GM23338 (cell line): ENCODE measurements around the gene MT2A. TPM values are rescaled to one million over a fixed set of nuclear protein-coding genes. Genes with fewer than 3 reads are reported as not detected.

ENCODE experiments used
- ATAC-seq: fragments of 200-7000 bp; cut with Tn5 transposase; 3 replicates; pipeline ENCODE4 v1.9.1; 2020
- DNase-seq: peaks from one replicate; pipeline ENCODE4 v3.0.0-alpha.2; 2015; ENCODE audit warnings: low spot score
- H2AFZ ChIP-seq: fragments of 200-600 bp; sonication (generic); 2 replicates; pipeline ENCODE4 v1.8.0; 2016; ENCODE audit warnings: antibody characterized with exemption, mild to moderate bottlenecking, moderate library complexity
- H3F3A ChIP-seq: fragments of 200-600 bp; sonication (generic); replicated peaks from 2 replicates; pipeline ENCODE4 v1.8.0; 2017; ENCODE audit warnings: antibody characterized with exemption, mixed run types, low read depth
- H3K27ac ChIP-seq: fragments of 200-600 bp; sonication (generic); 2 replicates; pipeline ENCODE4 v1.6.1; 2016; ENCODE audit warnings: low read depth
- H3K27me3 ChIP-seq: fragments of 200-600 bp; sonication (generic); 2 replicates; pipeline ENCODE4 v1.8.0; 2016; ENCODE audit warnings: mild to moderate bottlenecking, mixed run types, moderate library complexity; ENCODE audit not compliant: insufficient read depth
- H3K36me3 ChIP-seq: fragments of 200-600 bp; sonication (generic); 2 replicates; pipeline ENCODE4 v1.8.0; 2016; ENCODE audit warnings: mild to moderate bottlenecking; ENCODE audit not compliant: insufficient read depth
- H3K4me1 ChIP-seq: fragments of 200-600 bp; sonication (generic); 2 replicates; pipeline ENCODE4 v1.8.0; 2016; ENCODE audit warnings: mild to moderate bottlenecking, moderate library complexity; ENCODE audit not compliant: insufficient read depth
- H3K4me2 ChIP-seq: fragments of 200-600 bp; sonication (generic); 2 replicates; pipeline ENCODE4 v1.7.1; 2017; ENCODE audit warnings: mixed run types
- H3K4me3 ChIP-seq: fragments of 200-600 bp; sonication (generic); 2 replicates; pipeline ENCODE4 v1.6.1; 2016; ENCODE audit warnings: mixed run types
- H3K79me2 ChIP-seq: fragments of 200-600 bp; sonication (generic); replicated peaks from 2 replicates; pipeline ENCODE4 v1.8.0; 2017; ENCODE audit warnings: mild to moderate bottlenecking; ENCODE audit not compliant: insufficient read depth
- H3K9me2 ChIP-seq: fragments of 200-600 bp; sonication (generic); 2 replicates; pipeline ENCODE4 v1.8.0; 2017; ENCODE audit not compliant: insufficient read depth
- H4K20me1 ChIP-seq: fragments of 200-600 bp; sonication (generic); replicated peaks from 2 replicates; pipeline ENCODE4 v1.8.0; 2017; ENCODE audit warnings: mild to moderate bottlenecking; ENCODE audit not compliant: insufficient read depth
- H3K27ac Mint-ChIP-seq: 2 replicates; pipeline ENCODE4 v1.8.0; 2020; ENCODE audit warnings: inconsistent platforms, mild to moderate bottlenecking, moderate library complexity, mixed read lengths
- H3K27me3 Mint-ChIP-seq: 3 replicates; pipeline ENCODE4 v1.8.0; 2022; ENCODE audit warnings: low read depth, mild to moderate bottlenecking, moderate library complexity, mixed read lengths, inconsistent platforms; ENCODE audit not compliant: insufficient read depth, poor library complexity
- H3K36me3 Mint-ChIP-seq: 3 replicates; pipeline ENCODE4 v1.8.0; 2021; ENCODE audit warnings: low read depth, mild to moderate bottlenecking, inconsistent platforms, moderate library complexity, mixed read lengths
- H3K4me1 Mint-ChIP-seq: 3 replicates; pipeline ENCODE4 v1.8.0; 2020; ENCODE audit warnings: mild to moderate bottlenecking, inconsistent platforms, mixed read lengths
- H3K4me3 Mint-ChIP-seq: 3 replicates; pipeline ENCODE4 v1.8.0; 2021; ENCODE audit warnings: moderate library complexity, mild to moderate bottlenecking, inconsistent platforms, mixed read lengths
- H3K9me3 Mint-ChIP-seq: 3 replicates; pipeline ENCODE4 v1.8.0; 2020; ENCODE audit warnings: moderate library complexity, mild to moderate bottlenecking, inconsistent platforms, mixed read lengths
- CREB1 ChIP-seq: fragments of 250-450 bp; sonication (Bioruptor Pico); IDR thresholded peaks from 2 replicates; pipeline ENCODE4 v1.5.0; 2020; ENCODE audit warnings: low read depth, mild to moderate bottlenecking, moderate library complexity
- EZH2 ChIP-seq: fragments of 200-600 bp; sonication (generic); IDR thresholded peaks from one replicate; pipeline ENCODE4 v1.8.0; 2017; ENCODE audit warnings: antibody characterized with exemption, mild to moderate bottlenecking, low read depth; ENCODE audit not compliant: unreplicated experiment
- EZH2phosphoT487 ChIP-seq: fragments of 200-600 bp; sonication (generic); IDR thresholded peaks from one replicate; pipeline ENCODE4 v1.8.1; 2018; ENCODE audit warnings: antibody characterized with exemption; ENCODE audit not compliant: unreplicated experiment
- JUNB ChIP-seq: IDR thresholded peaks from one replicate; pipeline ENCODE4 v1.6.1; 2016; ENCODE audit warnings: antibody characterized with exemption; ENCODE audit not compliant: unreplicated experiment
- NANOG ChIP-seq: IDR thresholded peaks from 2 replicates; pipeline ENCODE4 v1.6.1; 2016; ENCODE audit warnings: antibody characterized with exemption, borderline replicate concordance
- POLR2AphosphoS5 ChIP-seq: IDR thresholded peaks from 2 replicates; pipeline ENCODE4 v1.6.1; 2016; ENCODE audit warnings: antibody characterized with exemption, low read depth
- STAT1 ChIP-seq: IDR thresholded peaks from one replicate; pipeline ENCODE4 v1.6.1; 2016; ENCODE audit warnings: antibody characterized with exemption; ENCODE audit not compliant: unreplicated experiment
- ZNF114 ChIP-seq: fragments of 250-450 bp; sonication (Bioruptor Pico); IDR thresholded peaks from 2 replicates; pipeline ENCODE4 v1.5.0; 2020; ENCODE audit warnings: mild to moderate bottlenecking, moderate library complexity
- ZNF331 ChIP-seq: fragments of 250-450 bp; sonication (Bioruptor Pico); IDR thresholded peaks from 2 replicates; pipeline ENCODE4 v1.5.0; 2020; ENCODE audit warnings: low read depth, mild to moderate bottlenecking, moderate library complexity
- polyA plus RNA-seq: library from polyadenylated mRNA; unstranded; fragments of >200 nt; fragmentation: Nextera tagmentation; extraction: Ambion mirVana; gene quantifications from 2 replicates; pipeline ENCODE4 v1.2.1, GENCODE V29; 2016
- total RNA-seq: library from RNA; depleted of rRNA; stranded (reverse); fragments of >200 nt; shearing (Covaris generic); gene quantifications from 2 replicates; pipeline ENCODE4 v1.2.3, GENCODE V29; 2014
- TF ChIP-seq, protein P1 (sequence below): IDR thresholded peaks from one replicate; pipeline ENCODE4 v1.6.1; 2018; ENCODE audit warnings: antibody characterized with exemption; ENCODE audit not compliant: unreplicated experiment
- TF ChIP-seq, protein P2 (sequence below): IDR thresholded peaks from 2 replicates; pipeline ENCODE4 v1.6.1; 2016; ENCODE audit warnings: antibody characterized with exemption
- TF ChIP-seq, protein P3 (sequence below), 2 experiments: fragments of 200-600 bp in 1 of 2; sonication (generic) in 1 of 2; conservative IDR thresholded peaks; 2 replicates each; pipeline versions ENCODE4 v1.5.1 to v1.6.1; 2016 to 2017; ENCODE audit warnings: antibody characterized with exemption in 2 of 2, low read depth in 2 of 2, mild to moderate bottlenecking in 2 of 2, moderate library complexity in 1 of 2

Gene MT2A
- total and polyA plus RNA-seq, 2 experiments from 2014 or later = 13.9 to 243 TPM

GRCh38 chr16:56657555-56658326 is 49.4 kb downstream of the MT2A start, which contains the start of gene MT1F:
Gene MT1F, plus strand, starts transcription at chr16:56657959. Its CDS starts 100 bp downstream, at chr16:56658059.
- Histone ChIP-seq H3K36me3 (no peaks in the 10 kb centered on the region; the same call in 1 of the 2 replicates), H3K27ac (no peak within 1 kb of the TSS), H3K4me1 (peaks cover 19% of the 10 kb centered on the region), H3K4me2 (peak within 1 kb of the TSS; percentile 90), H3F3A (no peaks in the 10 kb centered on the region), H3K27me3 (peaks cover 72% of the 10 kb centered on the region), H3K79me2 (no peaks in the 10 kb centered on the region), H3K4me3 (peak within 1 kb of the TSS; percentile 82), H4K20me1 (no peaks in the 10 kb centered on the region), H3K9me2 (no peaks in the 10 kb centered on the region), H2AFZ (peak within 1 kb of the TSS; percentile 80)
- DNase-seq = peak; percentile 94
- H3K27me3 Mint-ChIP-seq = peaks cover 63% of the 10 kb centered on the region
- H3K36me3 Mint-ChIP-seq = peaks cover 22% of the 10 kb centered on the region; the same call in 2 of the 3 replicates
- H3K4me3 Mint-ChIP-seq = peak within 1 kb of the TSS; percentile 90
- H3K9me3 Mint-ChIP-seq = no peaks in the 10 kb centered on the region
- no peak within 1 kb of the TSS; the same call in 1 of the 2 replicates for H3K27ac Mint-ChIP-seq
- peak; percentile 88 for ATAC-seq
- TF ChIP-seq POLR2AphosphoS5 = peak; percentile 45
- peak; percentile 53 for TF ChIP-seq EZH2
- TF ChIP-seq STAT1 = no peak
- H3K4me1 Mint-ChIP-seq = peaks cover 22% of the 10 kb centered on the region

GRCh38 chr16:56658327-56658875 is 50.0 kb downstream of the MT2A start:
- no peaks in the 10 kb centered on the region for H4K20me1 ChIP-seq
- H3K27ac ChIP-seq = no peak overlapping the region
- H3F3A ChIP-seq = peaks cover 1% of the 10 kb centered on the region; the same call in 1 of the 2 replicates
- H3K27me3 ChIP-seq = peaks cover 75% of the 10 kb centered on the region
- no peaks in the 10 kb centered on the region for H3K9me2 ChIP-seq
- peak; percentile 17 for ATAC-seq
- peak overlapping the region; percentile 80 for H2AFZ ChIP-seq
- H3K79me2 ChIP-seq = no peaks in the 10 kb centered on the region
- no peaks in the 10 kb centered on the region; the same call in 1 of the 2 replicates for H3K36me3 ChIP-seq
- peaks cover 21% of the 10 kb centered on the region for H3K4me1 ChIP-seq
- H3K27me3 Mint-ChIP-seq = peaks cover 69% of the 10 kb centered on the region
- H3K36me3 Mint-ChIP-seq = peaks cover 22% of the 10 kb centered on the region; the same call in 2 of the 3 replicates
- peaks cover 24% of the 10 kb centered on the region for H3K4me1 Mint-ChIP-seq
- H3K4me3 ChIP-seq = peak overlapping the region; percentile 82
- no peaks in the 10 kb centered on the region for H3K9me3 Mint-ChIP-seq
- DNase-seq = no peak
- peak overlapping the region; percentile 90 for H3K4me2 ChIP-seq
- H3K4me3 Mint-ChIP-seq = peak overlapping the region; percentile 90
- no peak overlapping the region for H3K27ac Mint-ChIP-seq
- no peak for TF ChIP-seq JUNB
- TF ChIP-seq CREB1 (CRISPR knock-in tag) = no peak
- no peak for TF ChIP-seq STAT1
- TF ChIP-seq NANOG = no peak
- no peak for TF ChIP-seq ZNF114 (CRISPR knock-in tag)
- TF ChIP-seq, protein P1, sequence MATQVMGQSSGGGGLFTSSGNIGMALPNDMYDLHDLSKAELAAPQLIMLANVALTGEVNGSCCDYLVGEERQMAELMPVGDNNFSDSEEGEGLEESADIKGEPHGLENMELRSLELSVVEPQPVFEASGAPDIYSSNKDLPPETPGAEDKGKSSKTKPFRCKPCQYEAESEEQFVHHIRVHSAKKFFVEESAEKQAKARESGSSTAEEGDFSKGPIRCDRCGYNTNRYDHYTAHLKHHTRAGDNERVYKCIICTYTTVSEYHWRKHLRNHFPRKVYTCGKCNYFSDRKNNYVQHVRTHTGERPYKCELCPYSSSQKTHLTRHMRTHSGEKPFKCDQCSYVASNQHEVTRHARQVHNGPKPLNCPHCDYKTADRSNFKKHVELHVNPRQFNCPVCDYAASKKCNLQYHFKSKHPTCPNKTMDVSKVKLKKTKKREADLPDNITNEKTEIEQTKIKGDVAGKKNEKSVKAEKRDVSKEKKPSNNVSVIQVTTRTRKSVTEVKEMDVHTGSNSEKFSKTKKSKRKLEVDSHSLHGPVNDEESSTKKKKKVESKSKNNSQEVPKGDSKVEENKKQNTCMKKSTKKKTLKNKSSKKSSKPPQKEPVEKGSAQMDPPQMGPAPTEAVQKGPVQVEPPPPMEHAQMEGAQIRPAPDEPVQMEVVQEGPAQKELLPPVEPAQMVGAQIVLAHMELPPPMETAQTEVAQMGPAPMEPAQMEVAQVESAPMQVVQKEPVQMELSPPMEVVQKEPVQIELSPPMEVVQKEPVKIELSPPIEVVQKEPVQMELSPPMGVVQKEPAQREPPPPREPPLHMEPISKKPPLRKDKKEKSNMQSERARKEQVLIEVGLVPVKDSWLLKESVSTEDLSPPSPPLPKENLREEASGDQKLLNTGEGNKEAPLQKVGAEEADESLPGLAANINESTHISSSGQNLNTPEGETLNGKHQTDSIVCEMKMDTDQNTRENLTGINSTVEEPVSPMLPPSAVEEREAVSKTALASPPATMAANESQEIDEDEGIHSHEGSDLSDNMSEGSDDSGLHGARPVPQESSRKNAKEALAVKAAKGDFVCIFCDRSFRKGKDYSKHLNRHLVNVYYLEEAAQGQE = no peak
- TF ChIP-seq ZNF331 (CRISPR knock-in tag) = no peak
- TF ChIP-seq, protein P2, sequence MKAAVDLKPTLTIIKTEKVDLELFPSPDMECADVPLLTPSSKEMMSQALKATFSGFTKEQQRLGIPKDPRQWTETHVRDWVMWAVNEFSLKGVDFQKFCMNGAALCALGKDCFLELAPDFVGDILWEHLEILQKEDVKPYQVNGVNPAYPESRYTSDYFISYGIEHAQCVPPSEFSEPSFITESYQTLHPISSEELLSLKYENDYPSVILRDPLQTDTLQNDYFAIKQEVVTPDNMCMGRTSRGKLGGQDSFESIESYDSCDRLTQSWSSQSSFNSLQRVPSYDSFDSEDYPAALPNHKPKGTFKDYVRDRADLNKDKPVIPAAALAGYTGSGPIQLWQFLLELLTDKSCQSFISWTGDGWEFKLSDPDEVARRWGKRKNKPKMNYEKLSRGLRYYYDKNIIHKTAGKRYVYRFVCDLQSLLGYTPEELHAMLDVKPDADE = no peak
- TF ChIP-seq POLR2AphosphoS5 = no peak
- no peak for TF ChIP-seq EZH2phosphoT487
- TF ChIP-seq, protein P3, sequence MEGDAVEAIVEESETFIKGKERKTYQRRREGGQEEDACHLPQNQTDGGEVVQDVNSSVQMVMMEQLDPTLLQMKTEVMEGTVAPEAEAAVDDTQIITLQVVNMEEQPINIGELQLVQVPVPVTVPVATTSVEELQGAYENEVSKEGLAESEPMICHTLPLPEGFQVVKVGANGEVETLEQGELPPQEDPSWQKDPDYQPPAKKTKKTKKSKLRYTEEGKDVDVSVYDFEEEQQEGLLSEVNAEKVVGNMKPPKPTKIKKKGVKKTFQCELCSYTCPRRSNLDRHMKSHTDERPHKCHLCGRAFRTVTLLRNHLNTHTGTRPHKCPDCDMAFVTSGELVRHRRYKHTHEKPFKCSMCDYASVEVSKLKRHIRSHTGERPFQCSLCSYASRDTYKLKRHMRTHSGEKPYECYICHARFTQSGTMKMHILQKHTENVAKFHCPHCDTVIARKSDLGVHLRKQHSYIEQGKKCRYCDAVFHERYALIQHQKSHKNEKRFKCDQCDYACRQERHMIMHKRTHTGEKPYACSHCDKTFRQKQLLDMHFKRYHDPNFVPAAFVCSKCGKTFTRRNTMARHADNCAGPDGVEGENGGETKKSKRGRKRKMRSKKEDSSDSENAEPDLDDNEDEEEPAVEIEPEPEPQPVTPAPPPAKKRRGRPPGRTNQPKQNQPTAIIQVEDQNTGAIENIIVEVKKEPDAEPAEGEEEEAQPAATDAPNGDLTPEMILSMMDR (conservative IDR thresholded peaks at IDR 0.05; ENCODE audit: low read depth in 2 of 2) = no peak
